AG10803 (cell line): ENCODE results near the gene TCEAL3.
"Not testable (repeated sequence)": the region's sequence is repeated elsewhere in the genome, so short reads cannot be mapped to it uniquely, and the experiment has no call there.

Source experiments
- DNase-seq: peaks from one replicate; pipeline ENCODE4 v3.0.0; 2010; ENCODE audit warnings: low read depth
- H3K4me3 ChIP-seq: 2 replicates; pipeline ENCODE4 v1.5.1; 2011; ENCODE audit warnings: mild to moderate bottlenecking, low read length, control low read depth
- TF ChIP-seq, protein P1 (sequence below): conservative IDR thresholded peaks from 2 replicates; pipeline ENCODE4 v1.5.1; 2011; ENCODE audit warnings: mild to moderate bottlenecking, low read length, control low read depth, inconsistent platforms

Gene TCEAL3

GRCh38 chrX:103640401-103641155 lies 32.8 kb downstream of the TCEAL3 start:
- TF ChIP-seq, protein P1, sequence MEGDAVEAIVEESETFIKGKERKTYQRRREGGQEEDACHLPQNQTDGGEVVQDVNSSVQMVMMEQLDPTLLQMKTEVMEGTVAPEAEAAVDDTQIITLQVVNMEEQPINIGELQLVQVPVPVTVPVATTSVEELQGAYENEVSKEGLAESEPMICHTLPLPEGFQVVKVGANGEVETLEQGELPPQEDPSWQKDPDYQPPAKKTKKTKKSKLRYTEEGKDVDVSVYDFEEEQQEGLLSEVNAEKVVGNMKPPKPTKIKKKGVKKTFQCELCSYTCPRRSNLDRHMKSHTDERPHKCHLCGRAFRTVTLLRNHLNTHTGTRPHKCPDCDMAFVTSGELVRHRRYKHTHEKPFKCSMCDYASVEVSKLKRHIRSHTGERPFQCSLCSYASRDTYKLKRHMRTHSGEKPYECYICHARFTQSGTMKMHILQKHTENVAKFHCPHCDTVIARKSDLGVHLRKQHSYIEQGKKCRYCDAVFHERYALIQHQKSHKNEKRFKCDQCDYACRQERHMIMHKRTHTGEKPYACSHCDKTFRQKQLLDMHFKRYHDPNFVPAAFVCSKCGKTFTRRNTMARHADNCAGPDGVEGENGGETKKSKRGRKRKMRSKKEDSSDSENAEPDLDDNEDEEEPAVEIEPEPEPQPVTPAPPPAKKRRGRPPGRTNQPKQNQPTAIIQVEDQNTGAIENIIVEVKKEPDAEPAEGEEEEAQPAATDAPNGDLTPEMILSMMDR = no peak
- no peak overlapping the region for H3K4me3 ChIP-seq
- no peak for DNase-seq

- TF ChIP-seq, protein P1 = no peak
- H3K4me3 ChIP-seq = no peak overlapping the region
- no peak for DNase-seq
These were observed 36.4 kb downstream of the TCEAL3 start for GRCh38 chrX:103644125-103644524.

DNA sequence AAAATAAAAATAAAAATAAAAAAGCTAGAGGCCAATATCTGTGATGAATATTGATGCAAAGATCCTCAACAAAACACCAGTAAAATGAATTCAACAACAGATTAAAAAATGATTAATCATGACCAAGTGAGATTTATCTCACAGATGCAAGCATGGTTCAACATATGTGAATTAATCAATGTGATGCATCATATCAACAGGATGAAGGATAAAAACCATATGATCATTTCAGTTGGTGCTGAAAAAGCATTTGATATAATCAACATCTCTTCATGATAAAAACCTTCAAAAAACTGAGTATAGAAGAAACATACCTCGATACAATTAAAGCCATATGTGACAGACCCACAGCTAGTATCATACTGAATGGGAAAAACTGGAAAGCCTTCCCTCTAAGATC lies 39.9 kb downstream of the TCEAL3 start:
- TF ChIP-seq, protein P1 = no peak
- H3K4me3 ChIP-seq = no peak overlapping the region
- no peak for DNase-seq

- TF ChIP-seq, protein P1 = no peak
- H3K4me3 ChIP-seq = no peak overlapping the region
- DNase-seq = no peak
These were observed 43.5 kb downstream of the TCEAL3 start for GRCh38 chrX:103651151-103651773.

GRCh38 chrX:103655230-103656000 lies 47.7 kb downstream of the TCEAL3 start:
- DNase-seq, H3K4me3 ChIP-seq: not testable (repeated sequence)

- peak; percentile 65 for DNase-seq
- H3K4me3 ChIP-seq = no peak overlapping the region
- TF ChIP-seq, protein P1 = no peak
These were observed 48.9 kb downstream of the TCEAL3 start for GRCh38 chrX:103656617-103657016.

DNA sequence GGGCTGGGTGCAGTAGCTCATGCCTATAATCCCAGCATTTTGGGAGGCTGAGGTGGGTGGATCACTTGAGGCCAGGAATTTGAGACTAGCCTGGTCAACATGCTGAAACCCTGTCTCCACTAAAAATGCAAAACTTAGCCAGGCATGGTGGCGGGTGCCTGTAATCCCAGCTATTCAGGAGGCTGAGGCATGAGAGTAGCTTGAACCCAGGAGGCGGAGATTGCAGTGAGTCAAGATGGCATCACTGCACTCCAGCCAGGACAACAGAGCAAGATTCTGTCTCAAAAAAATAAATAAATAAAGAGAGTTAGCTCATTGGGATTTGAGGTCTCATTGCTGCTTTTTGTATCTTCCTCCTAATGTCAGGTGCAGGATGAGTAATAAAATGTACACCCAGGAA lies 49.3 kb downstream of the TCEAL3 start:
- not testable (repeated sequence) for DNase-seq, H3K4me3 ChIP-seq
